ENCODE results near the gene PDGFC.

PDGFC gene

DNA sequence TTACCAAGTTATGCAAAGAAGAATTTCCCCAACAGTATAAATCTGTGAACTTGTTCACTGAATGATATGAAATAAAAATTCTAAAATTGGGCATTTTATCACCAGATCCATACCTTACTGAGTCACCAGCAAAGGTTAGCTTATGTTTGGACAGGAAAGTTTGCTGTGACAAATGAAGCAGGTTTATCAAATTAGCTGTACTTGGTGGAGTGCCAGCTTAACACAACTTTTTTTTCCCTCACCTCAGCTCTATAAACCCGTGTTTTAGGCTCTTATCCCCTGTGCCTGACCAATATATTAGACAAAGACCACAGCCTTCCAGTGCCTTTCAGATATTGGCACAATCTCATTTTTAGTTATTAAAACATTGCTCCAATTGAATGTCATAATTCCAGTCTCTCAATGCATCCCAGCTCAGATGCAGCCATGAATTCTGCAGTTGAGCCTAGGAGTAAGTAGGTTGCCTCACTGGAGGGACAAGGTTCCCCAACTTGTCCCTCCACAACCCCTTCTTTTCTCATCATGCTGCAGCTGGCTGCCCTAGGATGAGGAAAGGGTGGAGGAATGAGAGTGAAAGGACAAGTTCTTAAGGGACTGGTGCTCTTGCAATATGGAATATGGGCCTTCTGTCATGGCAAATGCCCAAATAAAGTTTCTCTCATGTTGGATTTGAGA lies 27.0 kb upstream of the PDGFC start:
- peak overlapping the region; percentile 70; the same call in 1 of the 2 replicates for H3K27ac ChIP-seq
- CTCF ChIA-PET, result interaction anchor here (0.7 to 1.4 kb wide), 3 partner anchors 47 to 1880 kb away, joined by 3 to 8 read pairs (median 7); no protein-coding TSS in a partner anchor
- DNase-seq (ENCODE audit: low spot score), result no peak
- POLR2A ChIA-PET (ENCODE audit: low non-redundant PET), result no interaction called here
- TF ChIP-seq, protein P1, sequence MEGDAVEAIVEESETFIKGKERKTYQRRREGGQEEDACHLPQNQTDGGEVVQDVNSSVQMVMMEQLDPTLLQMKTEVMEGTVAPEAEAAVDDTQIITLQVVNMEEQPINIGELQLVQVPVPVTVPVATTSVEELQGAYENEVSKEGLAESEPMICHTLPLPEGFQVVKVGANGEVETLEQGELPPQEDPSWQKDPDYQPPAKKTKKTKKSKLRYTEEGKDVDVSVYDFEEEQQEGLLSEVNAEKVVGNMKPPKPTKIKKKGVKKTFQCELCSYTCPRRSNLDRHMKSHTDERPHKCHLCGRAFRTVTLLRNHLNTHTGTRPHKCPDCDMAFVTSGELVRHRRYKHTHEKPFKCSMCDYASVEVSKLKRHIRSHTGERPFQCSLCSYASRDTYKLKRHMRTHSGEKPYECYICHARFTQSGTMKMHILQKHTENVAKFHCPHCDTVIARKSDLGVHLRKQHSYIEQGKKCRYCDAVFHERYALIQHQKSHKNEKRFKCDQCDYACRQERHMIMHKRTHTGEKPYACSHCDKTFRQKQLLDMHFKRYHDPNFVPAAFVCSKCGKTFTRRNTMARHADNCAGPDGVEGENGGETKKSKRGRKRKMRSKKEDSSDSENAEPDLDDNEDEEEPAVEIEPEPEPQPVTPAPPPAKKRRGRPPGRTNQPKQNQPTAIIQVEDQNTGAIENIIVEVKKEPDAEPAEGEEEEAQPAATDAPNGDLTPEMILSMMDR (conservative IDR thresholded peaks at IDR 0.05; ENCODE audit: low read depth), result no peak

DNA sequence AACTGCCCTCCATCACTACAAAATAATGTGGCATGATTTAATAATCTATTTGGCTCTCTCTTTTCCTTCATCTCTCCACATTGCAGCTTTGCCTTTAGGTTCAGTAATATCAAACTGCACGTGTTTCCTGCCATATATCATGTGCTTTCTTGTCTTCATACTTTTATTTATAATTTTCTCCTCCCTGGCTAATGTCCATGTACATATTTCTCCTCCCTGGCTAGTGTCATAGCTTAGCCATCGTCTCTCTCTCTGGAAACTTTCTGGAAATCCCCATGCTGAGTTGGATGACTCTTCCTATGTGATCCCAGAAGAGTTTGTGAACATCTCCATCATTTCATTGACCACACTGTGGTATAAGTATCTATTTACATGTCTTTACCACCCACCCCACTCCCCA lies 21.3 kb upstream of the PDGFC start:
- TF ChIP-seq, protein P1 (conservative IDR thresholded peaks at IDR 0.05; ENCODE audit: low read depth), result no peak
- CTCF ChIA-PET, result no interaction called here
- POLR2A ChIA-PET (ENCODE audit: low non-redundant PET), result no interaction called here
- DNase-seq (ENCODE audit: low spot score), result no peak
- H3K27ac ChIP-seq, result no peak overlapping the region

DNA sequence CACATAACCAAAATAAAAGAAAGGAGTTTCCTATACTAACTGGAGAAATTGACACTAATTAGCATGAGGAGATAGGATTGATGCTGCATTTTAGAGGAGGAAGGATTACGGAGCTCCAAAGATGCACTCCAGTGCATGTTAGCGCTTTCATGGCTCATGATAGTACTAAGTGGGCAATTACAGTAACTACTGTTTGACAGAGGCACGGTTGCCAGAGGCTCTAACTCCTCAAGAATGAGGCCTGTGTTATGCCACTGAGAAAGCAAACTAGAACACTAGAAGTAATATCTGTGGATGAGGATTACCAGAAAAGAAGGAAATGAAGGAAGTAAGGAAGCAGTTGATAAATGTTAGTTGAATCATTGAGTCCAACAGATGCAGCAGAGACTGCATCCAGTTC lies 19.6 kb upstream of the PDGFC start:
- CTCF ChIA-PET, result no interaction called here

DNA sequence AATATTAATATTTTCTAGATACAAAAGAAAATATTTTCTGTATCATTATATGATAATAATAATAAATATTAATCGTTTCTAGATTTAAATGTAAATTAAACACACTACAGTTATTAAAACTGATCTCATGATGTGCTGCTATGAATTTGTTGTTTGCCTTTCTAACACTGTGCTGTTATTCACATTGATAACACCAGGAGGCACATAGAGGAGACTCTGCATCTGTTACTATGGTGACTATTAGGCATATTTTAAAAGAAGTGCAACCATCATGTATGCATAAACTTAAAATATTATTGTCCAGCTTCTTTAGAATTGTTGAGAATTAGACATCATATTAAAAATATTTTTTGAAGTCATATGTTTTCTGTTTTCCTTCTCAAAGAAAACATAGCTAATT lies 11.8 kb upstream of the PDGFC start:
- ChIA-PET CTCF (interaction anchor here (0.6 to 1.7 kb wide), 6 partner anchors 12 to 542 kb away, joined by 3 to 7 read pairs (median 4); partner anchors contain the start of gene PDGFC), POLR2A (ENCODE audit: low non-redundant PET) (no interaction called here)
- TF ChIP-seq, protein P1 (conservative IDR thresholded peaks at IDR 0.05; ENCODE audit: low read depth), result peak; percentile 17; the same call in 1 of the 2 replicates
- no peak for DNase-seq (ENCODE audit: low spot score)
- no peak overlapping the region for H3K27ac ChIP-seq

More for the DNA sequence above, 19.6 kb upstream of the PDGFC start:
- H3K27ac ChIP-seq, result no peak overlapping the region
- DNase-seq (ENCODE audit: low spot score), result no peak
- POLR2A ChIA-PET (ENCODE audit: low non-redundant PET), result no interaction called here
- TF ChIP-seq, protein P1 (conservative IDR thresholded peaks at IDR 0.05; ENCODE audit: low read depth), result no peak

DNA sequence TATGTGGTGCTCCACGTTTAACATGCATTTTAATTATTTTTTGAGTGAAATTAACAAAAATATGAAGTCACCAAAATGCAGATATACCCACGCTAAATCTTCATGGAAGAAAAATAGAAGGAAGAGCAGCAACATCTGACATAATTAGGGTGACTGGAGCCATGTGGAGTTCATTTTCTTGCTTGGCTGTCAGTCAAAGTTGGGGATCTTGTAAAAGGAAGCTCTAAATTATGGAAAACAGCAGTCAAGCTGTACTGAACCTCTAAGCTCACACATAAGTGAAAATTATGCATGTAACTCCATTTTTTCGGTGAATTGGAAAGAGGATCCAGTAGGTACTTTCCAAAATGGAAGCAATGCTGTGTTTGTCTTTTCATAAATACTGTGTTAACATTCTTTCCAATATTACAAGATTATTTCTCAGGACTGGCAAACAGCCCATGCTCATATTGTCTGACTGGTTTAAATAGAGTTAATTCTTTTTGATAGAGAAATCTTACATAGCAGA lies 9.7 kb upstream of the PDGFC start:
- POLR2A ChIA-PET (ENCODE audit: low non-redundant PET), result no interaction called here

DNA sequence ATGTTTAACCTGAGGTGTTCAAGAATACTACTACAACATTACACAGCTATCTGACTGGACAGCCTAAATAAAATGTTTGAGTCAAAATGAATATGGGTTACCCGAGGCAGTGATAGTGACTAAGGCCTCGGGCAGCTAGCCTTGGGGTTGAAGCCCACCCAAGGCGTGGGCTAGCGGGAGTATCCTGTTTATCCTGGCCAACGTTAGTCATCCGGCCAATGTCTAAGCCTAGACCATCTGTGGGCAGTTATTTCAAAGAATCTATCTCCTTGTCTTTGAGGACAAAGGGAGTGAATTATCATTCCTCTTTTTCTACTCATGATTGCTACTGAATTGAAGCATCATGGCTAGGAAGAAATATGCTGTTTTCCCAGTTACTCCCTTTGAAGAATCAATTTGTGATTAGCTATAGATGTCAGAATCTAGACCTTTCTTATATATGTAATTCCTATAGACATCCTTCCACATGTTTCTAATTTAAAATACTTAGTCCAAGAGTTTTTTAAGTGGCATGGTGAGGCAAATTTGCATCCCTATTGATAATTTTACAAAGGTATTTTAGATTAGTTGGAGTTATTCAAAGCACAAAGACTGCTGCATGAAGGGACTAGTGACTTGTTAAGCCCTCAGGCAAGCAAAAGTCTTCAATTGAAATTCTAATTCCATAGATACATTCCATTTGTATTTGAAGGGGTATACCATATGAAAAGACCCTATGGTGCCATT lies 6.0 kb upstream of the PDGFC start:
- ChIA-PET POLR2A (ENCODE audit: low non-redundant PET) (no interaction called here), CTCF (no interaction called here)
- TF ChIP-seq, protein P1 (conservative IDR thresholded peaks at IDR 0.05; ENCODE audit: low read depth), result no peak
- no peak for DNase-seq (ENCODE audit: low spot score)
- no peak overlapping the region for H3K27ac ChIP-seq

More for the DNA sequence above, 9.7 kb upstream of the PDGFC start:
- TF ChIP-seq, protein P1 (conservative IDR thresholded peaks at IDR 0.05; ENCODE audit: low read depth), result no peak
- no peak overlapping the region for H3K27ac ChIP-seq
- CTCF ChIA-PET, result no interaction called here
- DNase-seq (ENCODE audit: low spot score), result no peak

Measured in RWPE1 (cell line).